Endometrial microvascular endothelial cells (primary cell): Measurements from ENCODE around the gene AGAP1. TPM values are rescaled to one million over a fixed set of nuclear protein-coding genes. Genes with fewer than 3 reads are reported as not detected.

Experiments used
- in situ Hi-C: cut with HindIII; loops from 2 replicates; pipeline ENCODE4 v1.10.0; 2017; ENCODE audit warnings: low sequenced_read_pairs, low pct_unique_long_range_greater_than_20kb; ENCODE audit errors: inconsistent ontology term
- total RNA-seq: library from RNA; depleted of rRNA; stranded (reverse); fragments of >200 nt; gene quantifications from one replicate; pipeline ENCODE4 v1.2.3, GENCODE V29; 2015; ENCODE audit errors: inconsistent ontology term

The AGAP1 gene
- total RNA-seq, 1 donor from 2014 or later = 19.4 TPM

DNA sequence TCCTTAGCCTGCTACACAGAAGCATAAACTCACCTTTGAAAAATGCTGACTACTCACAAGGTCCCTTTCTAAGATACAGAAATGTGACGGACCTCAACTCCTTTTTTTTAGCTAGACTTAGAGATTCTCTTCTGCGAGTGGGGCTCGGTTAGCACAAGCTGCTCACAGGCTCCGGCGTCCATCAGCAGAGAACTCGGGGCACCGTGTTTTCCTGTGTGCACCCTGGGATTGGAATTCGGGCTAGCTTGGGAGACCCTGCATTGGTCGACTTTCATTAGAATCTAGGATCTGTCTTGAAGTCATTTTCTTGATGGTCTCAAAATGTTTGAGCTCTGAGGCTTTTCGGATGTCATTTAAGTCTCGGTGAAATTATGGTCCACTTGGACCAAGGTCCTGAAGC, 483.1 kb downstream of the AGAP1 start:
- in situ Hi-C loops = no loop called here

DNA sequence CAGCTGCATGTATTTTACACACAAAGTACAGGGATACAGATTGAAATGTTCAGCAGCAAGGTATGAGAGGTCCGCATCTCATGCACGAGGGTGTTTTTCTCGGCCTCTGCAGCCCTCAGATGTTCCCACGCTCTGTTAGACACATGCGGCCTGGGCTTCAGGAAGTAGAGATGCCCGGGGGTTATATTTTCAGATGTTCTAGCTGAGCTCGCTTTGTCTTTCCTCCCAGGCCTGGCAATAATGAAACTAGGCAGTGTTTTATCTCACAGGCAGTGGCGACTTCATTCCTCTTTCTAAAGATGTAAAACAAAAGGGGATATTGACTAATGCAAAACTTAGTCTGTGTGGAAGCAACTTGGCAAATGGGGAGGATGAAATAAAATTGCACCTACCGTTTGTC, 483.6 kb downstream of the AGAP1 start:
- in situ Hi-C loops = no loop called here

DNA sequence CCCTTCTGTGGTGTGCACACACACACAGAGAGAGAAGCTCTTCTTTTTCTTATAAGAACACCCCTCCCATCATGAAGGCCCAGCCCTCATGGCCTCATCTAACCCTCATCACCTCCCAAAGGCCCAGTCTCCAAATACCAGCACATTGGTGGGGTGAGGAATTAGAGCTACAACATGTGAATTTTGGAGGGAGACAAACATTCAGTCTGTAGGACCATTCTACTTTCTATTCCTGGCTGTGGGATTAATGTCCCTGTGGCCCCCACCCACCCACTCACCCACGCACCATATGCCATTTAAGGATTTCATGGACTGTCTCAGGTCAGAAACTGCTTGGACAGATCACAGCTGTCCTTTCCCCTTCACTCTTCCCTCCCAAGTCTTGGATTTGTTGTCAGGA, 484.2 kb downstream of the AGAP1 start:
- in situ Hi-C loops = no loop called here

DNA sequence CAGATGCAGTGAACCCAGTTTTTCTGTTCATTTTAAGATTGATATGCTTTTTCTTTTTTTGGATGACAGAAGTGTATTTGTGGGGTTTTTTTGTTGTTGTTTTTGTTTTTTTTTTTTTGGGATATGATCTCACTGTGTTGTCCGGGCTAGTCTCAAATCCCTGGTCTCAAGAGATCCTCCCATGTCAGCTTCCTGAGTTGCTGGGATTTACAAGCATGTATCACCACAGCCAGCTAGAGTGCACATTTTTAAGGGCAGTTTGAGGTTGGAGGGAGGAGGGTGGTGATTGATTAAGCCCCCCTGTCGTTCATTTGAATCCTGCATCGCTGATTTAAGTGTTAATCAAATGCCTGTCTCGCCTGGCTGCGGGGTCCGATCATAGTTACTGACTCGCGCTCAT, 485.2 kb downstream of the AGAP1 start:
- in situ Hi-C loops = no loop called here

DNA sequence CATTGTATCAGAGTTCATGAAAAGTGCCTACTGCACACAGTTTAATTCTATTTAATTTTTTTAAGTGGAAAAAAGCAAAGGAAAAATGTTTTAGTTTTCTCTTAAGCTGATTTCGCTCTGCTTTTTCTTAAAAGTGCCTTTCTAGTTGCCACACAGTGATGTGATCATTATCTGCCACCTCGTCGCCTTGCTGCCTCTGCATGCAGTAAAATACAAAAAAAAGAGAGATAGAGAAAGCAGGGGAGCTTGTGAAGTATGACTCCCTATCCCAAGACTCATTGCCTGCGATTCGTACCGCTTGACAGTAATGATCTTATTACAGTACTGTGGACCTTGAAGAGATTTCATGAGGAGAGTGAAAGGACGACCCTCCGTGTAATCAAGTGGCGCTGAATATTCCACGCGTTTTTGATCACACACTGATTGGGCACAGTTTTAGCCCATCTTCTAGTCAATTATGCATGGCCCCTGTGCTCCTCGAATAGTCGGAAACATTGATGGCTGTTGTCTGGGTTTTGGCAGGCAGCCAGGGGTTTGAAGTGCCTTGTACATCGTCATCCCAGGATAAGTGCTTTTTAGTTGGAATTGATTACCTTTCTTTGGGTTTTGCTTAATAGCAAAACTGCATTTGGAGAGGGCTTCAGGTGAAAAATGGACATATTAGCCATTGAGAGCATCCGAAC, 486.1 kb downstream of the AGAP1 start:
- in situ Hi-C loops = no loop called here

DNA sequence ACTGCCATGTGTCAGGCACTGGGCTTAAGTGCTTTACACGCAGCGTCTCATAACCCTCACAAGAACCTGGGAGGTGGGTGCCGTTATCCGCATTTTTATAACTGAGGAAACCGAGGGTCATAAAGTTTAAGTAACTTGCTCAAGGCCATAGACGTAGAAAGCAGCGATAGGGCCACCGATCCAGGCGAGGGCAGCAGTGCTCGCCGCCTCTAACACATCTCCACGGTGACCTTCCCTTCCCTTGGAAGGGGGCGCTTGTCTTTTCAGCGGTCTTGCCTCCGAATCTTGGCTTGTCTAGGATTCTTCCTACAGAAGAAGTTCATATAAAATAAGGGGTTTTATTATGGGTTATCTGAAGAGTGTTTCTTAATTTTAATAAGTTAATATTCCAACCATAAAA, 487.8 kb downstream of the AGAP1 start:
- in situ Hi-C loops = no loop called here

DNA sequence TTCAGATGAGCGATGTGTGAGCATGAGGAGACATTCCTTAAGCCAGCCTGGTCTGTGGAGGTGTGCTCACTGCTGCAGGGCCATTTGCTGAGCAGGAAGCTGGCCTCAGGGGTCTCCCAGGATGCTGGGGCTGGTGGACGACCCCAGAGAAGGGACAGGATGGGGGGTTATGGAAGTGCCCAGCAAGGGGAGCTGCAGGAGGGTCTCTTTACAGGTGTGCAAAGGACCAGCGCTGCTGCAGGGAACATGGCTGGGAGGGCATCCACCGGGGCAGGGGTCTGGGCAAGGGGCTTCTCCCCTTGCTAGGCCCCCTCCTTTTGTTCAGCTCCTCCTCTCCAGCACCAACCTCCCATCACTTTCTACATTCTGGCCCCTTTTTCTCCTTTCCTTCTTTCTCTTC, 489.2 kb downstream of the AGAP1 start:
- in situ Hi-C loops = no loop called here

DNA sequence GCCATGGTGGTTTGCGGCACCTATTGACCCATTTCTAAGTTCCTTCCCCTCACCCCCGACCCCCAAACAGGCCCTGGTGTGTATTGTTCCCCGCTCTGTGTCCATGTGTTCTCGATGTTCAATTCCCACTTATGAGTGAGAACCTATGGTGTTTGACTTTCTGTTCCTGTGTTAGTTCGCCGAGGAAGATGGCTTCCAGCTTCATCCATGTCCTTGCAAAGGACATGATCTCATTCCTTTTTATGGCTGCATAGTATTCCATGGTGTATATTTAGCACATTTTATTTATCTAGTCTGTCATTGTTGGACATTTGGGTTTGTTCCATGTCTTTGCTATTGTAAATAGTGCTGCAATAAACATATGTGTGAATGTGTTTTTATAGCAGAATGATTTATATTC, 490.7 kb downstream of the AGAP1 start:
- in situ Hi-C loops = no loop called here

DNA sequence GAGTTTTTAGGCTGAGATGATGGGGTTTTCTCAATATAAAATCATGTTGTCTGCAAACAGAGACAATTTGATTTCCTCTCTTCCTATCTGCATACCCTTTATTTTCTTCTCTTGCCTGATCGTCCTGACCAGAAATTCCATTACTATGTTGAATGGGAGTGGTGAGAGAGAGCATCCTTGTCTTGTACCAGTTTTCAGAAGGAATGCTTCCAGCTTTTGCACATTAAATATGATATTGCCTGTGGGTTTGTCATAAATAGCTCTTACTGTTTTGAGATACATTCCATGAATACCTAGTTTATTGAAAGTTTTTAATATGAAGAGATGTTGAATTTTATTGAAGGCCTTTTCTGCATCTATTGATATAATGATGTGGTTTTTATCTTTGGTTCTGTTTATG, 492.5 kb downstream of the AGAP1 start:
- in situ Hi-C loops = no loop called here

DNA sequence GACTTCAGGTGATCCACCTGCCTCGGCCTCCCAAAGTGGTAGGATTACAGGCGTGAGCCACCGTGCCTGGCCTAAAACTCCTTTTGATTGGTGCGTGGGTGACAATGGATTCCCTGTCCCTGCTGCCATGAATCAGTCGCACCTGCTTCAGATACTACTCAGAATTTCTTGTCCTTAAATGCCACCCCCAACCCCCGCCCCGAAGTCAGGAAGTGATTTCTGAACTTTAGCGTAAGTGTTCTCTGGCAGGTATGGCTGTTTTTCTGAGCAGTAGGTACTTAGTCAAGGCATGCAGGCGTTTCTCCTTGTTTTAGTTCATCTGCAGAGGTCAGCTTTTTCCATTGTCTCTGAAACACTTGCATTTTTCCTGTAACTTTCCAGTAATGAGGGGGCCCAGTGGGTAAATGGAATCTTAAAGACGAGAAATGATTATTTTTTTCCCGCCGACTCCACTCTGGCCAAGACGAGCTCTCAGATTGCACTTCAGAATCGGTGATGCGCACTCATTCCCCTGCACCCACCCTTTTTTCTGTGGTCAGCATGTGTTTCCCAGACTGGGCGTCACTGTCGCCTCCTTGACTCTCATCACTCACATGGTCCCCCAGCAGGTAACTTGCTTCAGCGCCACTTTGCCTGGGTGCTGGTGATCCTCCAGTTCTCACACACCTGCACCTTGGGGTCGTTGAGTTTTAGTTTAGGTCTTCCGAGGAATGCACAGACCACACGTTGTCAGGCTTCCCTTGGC, 494.6 kb downstream of the AGAP1 start:
- in situ Hi-C loops = no loop called here

DNA sequence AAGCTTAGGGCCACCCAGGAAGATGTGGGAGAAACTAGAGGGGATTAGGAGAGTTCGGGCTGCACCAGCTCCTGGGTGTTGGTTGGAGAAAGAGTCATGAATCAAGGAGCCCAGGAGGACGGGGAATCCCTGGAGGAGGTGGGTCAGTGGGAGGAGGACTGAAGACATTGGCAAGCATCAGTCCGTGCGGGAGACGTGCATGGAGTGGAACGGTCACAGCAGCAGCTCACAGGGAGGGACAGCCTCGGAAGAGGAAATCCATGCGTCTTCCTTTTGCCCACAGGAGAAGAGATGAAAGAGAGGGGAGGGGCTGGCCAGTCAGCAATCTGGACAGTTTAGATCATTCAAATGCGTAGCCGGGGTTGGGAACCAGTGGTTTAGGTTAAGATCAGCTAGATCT, 495.7 kb downstream of the AGAP1 start:
- in situ Hi-C loops = no loop called here

DNA sequence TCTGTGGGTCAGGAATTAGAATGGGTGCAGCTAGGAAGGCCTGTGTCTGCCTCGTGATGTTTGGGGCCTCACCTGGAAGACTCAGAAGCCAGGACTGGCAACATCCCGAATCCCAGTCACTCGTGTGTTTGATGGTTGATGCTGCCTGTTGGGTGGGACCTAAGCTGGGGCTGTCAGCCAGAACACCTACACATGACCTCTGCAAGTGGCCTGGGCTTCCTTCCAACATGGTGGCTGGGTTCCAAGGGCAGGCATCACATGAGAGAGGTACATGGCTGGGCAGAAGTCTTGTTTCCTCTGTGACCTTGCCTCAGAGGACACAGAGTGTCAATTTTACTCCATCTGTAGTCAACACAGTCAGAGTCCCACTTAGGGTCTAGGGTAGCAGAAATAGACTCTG, 496.5 kb downstream of the AGAP1 start:
- in situ Hi-C loops = no loop called here

DNA sequence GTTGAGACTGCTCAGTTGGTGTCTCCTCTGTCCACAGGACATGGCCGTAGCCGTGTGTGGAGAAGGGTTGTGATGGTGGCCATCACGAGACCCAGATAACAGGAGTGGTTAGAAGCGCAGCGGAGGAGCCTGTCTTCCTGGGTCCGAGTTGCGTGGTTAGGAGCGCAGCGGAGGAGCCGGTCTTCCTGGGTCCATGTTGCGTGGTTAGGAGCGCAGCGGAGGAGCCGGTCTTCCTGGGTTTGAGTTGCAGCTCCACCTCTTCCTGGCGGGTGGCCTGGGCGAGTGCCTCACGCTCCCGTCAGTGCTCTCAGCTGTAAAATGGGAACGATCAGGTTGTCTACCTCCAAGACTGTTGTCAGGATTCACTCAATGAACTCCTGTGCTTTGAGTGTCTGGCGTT, 498.2 kb downstream of the AGAP1 start:
- in situ Hi-C loops = no loop called here

DNA sequence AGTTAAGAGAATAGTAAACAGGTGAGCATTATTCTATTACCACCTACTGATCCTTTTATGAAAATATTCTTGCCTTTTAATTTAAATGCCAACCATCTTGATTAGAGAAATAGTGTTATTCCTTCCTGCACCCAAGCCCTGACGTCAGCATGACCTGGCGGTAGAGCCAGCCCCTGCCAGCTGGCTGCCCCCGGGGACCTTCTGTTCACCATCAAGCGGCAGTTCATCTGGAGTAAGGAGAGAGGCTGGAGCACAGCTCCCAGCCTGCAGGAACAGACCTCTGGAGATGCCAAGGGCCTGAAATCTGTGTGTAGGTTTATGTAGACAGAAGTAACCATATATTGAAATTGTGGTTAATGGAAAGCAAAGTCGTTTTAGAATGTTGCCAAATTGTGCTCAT, 502.6 kb downstream of the AGAP1 start:
- in situ Hi-C loops = no loop called here

DNA sequence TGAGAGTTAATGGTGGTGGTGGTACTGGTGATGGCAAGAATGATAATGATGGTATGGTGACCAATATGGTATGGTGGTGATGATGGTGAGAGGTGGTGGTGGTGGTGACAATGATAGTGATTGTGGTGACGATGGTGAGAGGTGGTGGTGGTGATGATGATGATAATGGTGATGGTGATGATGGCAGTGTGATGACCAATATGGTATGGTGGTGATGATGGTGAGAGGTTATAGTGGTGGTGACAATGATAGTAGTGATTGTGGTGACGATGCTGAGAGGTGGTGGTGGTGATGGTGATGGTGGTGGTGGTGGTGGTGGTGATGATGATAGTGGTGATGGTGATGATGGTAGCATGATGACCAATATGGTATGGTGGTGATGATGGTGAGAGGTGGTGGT, 505.2 kb downstream of the AGAP1 start:
- in situ Hi-C loops = no loop called here

DNA sequence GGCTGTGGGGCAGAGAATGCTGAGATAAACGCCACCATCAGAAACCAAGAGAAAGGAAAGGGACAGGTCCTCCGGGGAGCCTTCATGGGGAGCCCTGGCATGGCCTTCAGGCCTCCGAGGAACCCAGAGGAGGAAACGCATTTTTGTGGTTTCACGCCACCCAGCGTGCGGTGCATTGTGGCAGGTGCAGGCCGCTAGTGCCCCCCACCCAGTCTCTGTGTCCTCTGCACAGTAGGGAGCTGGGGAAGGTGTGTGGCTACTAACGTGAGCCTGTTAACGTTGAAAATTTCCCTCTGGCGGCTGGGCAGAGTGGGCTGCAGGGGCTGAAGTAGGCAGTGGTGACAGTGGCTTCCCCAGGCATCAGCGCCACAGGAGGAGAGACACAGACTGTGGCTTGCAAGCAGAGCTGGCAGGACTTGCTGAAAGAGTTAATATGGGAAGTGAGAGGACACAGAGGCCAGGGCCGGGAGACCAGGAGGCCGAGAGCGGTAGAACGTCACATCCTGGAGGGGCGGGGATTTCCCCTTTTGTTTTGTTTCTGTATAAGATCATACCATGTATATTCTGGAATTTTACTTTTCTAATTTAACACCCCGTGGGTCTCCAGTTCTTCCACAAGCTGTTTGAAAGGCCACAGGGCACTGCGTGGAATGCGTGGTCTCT, 507.5 kb downstream of the AGAP1 start:
- in situ Hi-C loops = no loop called here

DNA sequence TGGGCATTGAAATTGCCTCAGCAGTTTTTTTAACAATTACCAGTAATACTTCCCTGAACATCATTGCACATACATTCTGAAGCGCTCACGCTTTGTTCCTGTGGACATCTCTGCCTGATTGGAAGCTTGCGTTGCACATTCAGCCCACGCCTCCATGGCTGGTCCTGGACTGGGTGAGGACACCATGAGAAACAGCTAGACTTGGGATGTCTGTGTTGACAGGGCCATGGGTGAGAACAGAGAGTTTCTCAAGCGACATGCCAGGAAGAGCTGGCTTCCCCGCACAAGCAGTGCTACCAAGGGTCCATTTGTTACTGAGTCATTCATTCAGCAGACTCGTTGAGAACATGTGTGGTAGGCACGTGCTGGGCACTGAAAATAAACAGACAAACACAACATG, 508.0 kb downstream of the AGAP1 start:
- in situ Hi-C loops = no loop called here

DNA sequence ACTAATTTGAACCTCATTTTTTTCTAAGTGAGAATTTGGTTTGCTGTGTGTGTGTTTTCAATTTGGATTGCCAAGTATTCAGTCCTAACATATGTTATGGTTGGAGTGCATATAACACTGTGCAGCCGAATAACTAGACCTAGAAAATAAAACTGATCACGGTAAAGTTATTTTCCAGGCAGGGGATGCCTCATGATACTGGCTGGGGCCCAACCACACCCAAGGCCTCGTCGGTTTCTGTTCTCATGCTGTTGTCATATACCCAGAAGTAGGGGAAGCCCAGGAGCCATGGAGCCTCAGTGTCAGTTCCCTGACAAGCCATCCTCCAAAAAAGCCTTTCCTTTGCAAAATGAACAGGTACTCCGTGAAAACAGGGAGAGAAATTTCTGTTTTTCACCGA, 514.2 kb downstream of the AGAP1 start:
- in situ Hi-C loops = no loop called here

DNA sequence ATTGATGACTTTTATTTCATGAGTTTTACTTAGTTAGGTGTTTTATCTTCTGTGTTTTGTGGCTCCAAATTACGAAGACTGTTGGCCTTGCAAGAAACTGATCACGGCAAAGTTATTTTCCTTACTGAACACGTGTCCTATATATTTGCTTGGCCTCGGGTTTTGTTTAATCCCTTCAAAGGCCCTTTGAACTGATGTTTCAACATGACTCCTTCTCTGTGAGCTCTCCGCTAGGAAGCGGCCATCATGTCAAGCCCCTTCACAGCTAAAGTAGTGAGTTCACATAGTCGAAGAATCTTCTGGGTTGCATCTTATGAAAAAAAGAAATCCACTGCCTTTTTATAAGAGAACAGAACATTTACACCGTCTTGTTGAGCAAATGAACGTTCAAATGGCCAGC, 515.0 kb downstream of the AGAP1 start:
- in situ Hi-C loops = no loop called here

DNA sequence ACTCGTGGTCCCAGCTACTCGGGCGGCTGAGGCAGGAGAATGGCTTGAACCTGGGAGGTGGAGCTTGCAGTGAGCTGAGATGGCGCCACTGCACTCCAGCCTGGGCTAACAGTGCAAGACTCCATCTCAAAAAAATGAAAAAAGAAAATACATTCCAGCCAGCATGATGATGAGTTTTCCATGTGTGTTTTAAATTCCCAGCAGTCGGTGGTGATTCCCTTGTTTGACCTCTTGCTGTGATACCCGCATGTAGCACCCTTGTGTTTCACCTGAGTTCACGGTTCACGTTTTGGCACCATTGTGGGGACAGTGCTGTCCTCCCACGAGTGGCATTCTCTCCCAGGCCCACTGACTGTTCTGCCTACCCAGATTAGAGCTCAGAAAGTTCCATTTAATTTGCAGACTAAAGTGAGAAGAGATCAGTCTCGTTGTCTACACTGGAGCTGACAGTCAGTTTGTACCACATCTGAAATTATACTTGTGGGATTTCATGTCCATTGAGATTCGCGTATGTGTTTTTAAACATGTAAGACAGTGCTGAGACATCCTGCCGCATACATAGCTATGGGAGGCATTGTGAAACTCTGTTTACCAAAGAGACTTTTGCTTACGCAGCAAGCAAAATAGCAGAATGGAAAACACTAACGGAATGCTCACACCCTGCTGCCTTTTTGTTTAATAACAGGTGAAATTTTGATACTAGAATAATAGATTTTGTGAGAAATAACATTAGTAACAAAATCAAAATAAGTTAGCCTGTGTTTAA, 517.3 kb downstream of the AGAP1 start:
- in situ Hi-C loops = no loop called here
